AG04449 (cell line): ENCODE data around the gene GRM1.
"Not testable (repeated sequence)": the region's sequence is repeated elsewhere in the genome, so short reads cannot be mapped to it uniquely, and the experiment has no call there.

Experiments
- CTCF ChIA-PET: fragments of 350-600 bp; formaldehyde crosslinking; extraction: SDS; loops from one replicate; lab custom pipeline; 2021; ENCODE audit warnings: antibody characterized with exemption; lab: Yijun Ruan, JAX
- POLR2A ChIA-PET: fragments of 400-600, 350-600 bp; formaldehyde crosslinking; extraction: SDS; loops from one replicate; lab custom pipeline; 2020; ENCODE audit warnings: antibody characterized with exemption, inconsistent platforms; lab: Yijun Ruan, JAX
- DNase-seq: peaks from one replicate; pipeline ENCODE4 v3.0.0-alpha.2; 2010; ENCODE audit warnings: low read depth, low spot score
- H3K4me3 ChIP-seq: 2 replicates; pipeline ENCODE4 v1.5.1; 2011; ENCODE audit warnings: low read depth, mild to moderate bottlenecking, control low read depth, low read length
- TF ChIP-seq, protein P1 (sequence below): IDR thresholded peaks from one replicate; pipeline ENCODE4 v1.5.1; 2011; ENCODE audit warnings: mild to moderate bottlenecking, moderate library complexity, low read length, control low read depth, inconsistent platforms; ENCODE audit not compliant: insufficient read depth; ENCODE audit errors: missing control alignments

The GRM1 gene

DNA sequence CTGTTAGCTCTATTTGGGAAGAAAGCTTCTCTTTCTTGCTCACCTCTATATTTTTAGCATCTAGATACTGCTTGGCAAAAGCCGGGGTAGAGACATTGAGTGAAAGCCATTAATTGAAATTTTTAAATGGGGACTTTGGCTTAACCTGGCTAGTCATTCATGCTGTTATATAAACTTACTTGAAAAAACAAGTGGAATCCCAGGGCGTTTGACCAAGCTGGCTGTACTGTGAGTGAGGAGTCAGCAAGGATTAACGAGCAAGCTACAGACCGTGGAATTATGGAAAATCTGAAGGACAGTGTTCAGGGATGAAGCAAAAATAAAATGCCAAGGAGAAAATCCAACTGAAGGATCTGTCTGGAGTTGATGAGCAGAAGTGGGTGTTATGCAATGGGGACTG lies 232.0 kb downstream of the GRM1 start:
- TF ChIP-seq, protein P1, sequence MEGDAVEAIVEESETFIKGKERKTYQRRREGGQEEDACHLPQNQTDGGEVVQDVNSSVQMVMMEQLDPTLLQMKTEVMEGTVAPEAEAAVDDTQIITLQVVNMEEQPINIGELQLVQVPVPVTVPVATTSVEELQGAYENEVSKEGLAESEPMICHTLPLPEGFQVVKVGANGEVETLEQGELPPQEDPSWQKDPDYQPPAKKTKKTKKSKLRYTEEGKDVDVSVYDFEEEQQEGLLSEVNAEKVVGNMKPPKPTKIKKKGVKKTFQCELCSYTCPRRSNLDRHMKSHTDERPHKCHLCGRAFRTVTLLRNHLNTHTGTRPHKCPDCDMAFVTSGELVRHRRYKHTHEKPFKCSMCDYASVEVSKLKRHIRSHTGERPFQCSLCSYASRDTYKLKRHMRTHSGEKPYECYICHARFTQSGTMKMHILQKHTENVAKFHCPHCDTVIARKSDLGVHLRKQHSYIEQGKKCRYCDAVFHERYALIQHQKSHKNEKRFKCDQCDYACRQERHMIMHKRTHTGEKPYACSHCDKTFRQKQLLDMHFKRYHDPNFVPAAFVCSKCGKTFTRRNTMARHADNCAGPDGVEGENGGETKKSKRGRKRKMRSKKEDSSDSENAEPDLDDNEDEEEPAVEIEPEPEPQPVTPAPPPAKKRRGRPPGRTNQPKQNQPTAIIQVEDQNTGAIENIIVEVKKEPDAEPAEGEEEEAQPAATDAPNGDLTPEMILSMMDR: no peak
- POLR2A ChIA-PET: no interaction called here
- CTCF ChIA-PET: no interaction called here

DNA sequence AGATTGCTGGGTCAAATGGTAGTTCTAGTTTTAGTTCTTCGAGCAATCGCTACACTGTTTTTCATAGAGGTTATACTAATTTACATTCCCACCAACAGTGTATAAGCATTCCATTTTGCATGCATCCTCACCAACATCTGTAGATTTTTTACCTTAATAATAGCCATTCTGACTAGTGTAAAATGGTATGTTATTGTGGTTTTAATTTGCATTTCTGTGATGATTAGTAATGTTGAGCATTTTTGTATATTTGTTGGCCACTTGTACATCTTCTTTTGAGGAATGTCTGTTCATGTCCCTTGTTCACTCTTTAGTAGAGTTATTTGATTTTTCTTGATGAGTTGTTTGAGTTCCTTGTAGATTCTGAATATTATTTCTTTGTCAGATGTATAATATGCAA lies 236.2 kb downstream of the GRM1 start:
- TF ChIP-seq, protein P1: no peak
- ChIA-PET POLR2A (no interaction called here), CTCF (no interaction called here)
- DNase-seq: no peak
- H3K4me3 ChIP-seq: no peak overlapping the region

More for the DNA sequence above, 232.0 kb downstream of the GRM1 start:
- DNase-seq: no peak
- no peak overlapping the region for H3K4me3 ChIP-seq

DNA sequence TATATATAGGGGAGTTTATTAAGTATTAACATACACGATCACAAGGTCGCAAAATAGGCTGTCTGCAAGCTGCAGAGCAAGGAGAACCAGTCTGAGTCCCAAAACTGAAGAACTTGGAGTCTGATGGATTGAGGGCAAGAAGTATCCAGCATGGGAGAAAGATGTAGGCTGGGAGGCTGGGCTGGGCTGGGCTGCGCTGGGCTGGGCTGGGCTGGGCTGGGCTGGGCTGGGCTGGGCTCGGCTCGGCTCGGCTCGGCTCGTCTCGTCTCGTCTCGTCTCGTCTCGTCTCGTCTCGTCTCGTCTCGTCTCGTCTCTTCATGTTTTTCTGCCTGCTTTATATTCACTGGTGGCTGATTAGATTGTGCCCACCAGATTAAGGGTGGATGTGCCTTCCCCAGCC lies 238.6 kb downstream of the GRM1 start:
- H3K4me3 ChIP-seq: no peak overlapping the region
- POLR2A ChIA-PET: no interaction called here
- DNase-seq: no peak
- TF ChIP-seq, protein P1: no peak
- CTCF ChIA-PET: no interaction called here

DNA sequence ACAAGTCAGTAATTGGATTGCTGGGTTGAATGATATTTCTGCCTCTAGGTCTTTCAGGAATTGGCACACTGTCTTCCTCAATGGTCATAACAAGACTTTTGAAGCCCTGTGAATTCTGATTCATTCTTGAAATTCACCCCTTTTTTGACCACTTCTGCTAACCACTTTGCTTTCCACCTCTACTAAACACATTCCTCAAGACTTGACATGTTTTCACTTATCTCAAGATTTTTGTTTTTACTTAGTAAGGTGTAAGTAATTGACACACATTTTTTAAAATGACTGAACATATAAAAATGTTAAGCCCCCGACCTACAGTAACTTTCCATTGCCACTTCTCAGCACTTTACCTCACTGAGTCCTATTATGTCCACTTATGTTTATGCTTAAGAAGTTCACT lies 239.1 kb downstream of the GRM1 start:
- no peak for DNase-seq
- TF ChIP-seq, protein P1: no peak
- ChIA-PET POLR2A (no interaction called here), CTCF (no interaction called here)
- H3K4me3 ChIP-seq: no peak overlapping the region

DNA sequence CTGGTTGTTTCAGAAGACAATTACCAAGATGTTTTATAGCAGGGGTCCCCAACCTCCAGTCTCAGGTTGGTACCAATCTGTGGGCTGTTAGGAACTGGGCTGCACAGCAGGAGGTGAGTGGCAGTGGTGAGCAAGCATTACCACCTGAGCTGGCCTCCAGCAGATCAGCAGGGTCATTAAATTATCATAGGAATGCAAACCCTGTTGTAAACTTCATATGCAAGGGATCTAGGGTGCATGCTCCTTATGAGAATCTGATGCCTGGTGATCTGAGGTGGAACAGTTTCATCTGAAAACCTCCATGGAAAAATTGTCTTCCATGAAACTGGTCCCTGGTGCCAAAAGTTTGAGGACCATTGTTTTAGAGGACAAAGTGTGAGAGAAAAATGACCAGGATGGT lies 240.6 kb downstream of the GRM1 start:
- H3K4me3 ChIP-seq: no peak overlapping the region
- no peak for DNase-seq
- TF ChIP-seq, protein P1: no peak
- CTCF ChIA-PET: no interaction called here
- POLR2A ChIA-PET: no interaction called here

DNA sequence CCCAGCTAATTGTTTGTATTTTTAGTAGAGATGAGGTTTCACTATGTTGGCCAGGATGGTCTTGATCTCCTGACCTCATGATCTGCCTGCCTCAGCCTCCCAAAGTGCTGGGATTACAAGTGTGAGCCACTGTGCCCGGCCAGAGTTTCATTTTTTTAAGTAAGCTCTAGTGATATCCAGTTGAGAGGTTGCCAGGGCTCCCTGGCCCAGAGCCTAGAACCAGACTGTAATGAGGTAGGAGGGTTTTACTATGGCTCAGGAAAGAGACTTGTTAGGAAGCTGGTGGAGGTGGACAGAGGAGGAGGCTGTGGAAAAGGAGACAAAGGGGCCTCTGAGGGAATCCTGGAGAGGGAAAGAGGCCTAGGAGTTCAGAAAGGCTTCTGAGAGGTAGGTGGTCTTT lies 242.3 kb downstream of the GRM1 start:
- H3K4me3 ChIP-seq, DNase-seq, CTCF ChIA-PET, POLR2A ChIA-PET: not testable (repeated sequence)

DNA sequence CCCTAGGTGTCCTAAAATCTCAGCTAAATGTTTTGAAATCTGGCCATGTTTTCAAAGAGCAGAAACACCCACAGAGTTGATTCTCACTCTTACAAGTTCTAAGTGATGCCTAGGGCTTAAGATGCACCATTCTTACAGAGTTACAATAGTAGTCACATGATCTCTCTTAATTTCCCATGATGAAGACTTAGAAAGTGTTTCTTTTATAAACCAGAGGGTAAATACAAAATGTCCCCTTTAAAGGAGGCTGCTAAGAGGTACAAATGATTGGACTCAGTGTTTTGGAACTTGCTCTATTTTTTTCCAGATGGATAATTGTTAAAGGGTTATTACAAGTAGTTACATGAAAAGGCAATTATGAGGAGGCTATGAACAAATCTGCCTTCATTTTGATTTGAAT lies 244.6 kb downstream of the GRM1 start:
- CTCF ChIA-PET: no interaction called here
- no peak overlapping the region for H3K4me3 ChIP-seq
- TF ChIP-seq, protein P1: no peak
- DNase-seq: no peak
- POLR2A ChIA-PET: no interaction called here
